ENCODE measurements around the gene CDC25B.
A peak's percentile ranks its signal among the peaks of the same experiment; 100 is the strongest.
"Not testable (repeated sequence)": the region's sequence is repeated elsewhere in the genome, so short reads cannot be mapped to it uniquely, and the experiment has no call there.

CDC25B gene

GRCh38 chr20:3786126-3786484, 10.0 kb upstream of the CDC25B start:
- DNase-seq = no peak

DNA sequence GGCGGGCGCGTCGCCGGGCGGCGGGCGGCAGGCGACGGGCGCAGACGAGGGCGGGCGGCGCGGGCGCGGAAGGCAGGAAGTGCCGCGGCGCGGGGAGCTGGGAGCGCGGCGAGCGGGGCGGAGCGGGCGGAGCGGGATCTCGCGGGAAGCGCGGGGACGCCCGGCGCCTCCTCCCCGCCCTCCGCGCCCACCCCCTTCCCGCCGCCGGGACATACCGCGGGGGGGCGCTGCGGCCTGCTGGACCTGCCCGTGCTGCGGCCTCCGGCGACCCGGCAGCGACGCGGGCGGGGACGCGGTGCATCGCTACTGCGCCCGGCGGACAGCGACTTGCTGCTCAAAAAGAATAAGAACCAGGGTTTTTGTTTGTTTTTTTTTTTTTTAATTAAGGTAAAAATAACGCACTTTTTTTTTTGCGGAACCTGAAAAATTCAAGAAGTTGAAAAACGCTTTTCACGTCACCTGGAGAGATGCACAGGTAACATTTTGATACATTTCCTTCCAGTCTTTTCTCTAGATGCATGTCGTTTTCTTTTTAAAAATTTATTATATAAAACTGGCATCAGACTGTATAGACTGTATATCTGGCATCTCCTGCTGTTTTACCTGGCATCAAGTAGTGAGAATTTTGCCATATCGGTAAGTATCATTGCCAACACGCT, 9.3 kb upstream of the CDC25B start, which contains the start of gene CENPB:
CENPB (minus strand) TSS at position 76 of the 659 bp plus-strand sequence. CDS start 257 bp downstream, outside the sequence.
- peak; percentile 47 for DNase-seq

DNA sequence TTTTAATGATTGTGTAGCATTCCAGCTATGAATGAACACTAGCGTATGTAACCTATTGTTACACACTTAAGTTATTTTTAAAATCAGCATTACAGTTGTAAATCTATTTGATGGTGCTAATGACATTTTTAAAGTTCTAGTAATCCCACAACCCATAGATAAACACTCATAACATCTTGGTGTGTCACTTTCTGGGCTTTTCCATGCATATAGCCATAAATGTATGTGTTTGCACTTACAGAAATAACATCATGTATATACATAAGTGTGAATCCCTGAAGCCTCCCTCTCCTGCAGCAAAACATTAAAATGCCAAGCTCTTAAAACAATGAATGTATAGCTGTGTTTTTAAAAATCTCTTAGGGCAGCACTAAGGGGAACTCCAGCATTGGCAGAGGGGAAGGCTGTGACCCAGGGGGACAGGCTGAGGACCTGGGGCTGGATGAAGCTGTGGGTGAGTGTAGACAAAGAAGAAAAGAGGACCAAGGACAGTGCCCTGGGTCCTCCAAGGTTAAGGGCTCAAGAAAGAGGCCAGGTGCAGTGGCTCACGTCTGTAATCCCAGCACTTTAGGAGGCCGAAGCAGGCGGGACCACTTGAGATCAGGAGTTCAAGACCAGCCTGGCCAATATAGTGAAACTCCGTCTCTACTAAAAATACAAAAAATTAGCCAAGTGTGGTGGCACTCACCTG, 8.6 kb upstream of the CDC25B start:
- no peak for DNase-seq

- DNase-seq = no peak
These were observed 7.4 kb upstream of the CDC25B start for GRCh38 chr20:3788685-3789155.

DNA sequence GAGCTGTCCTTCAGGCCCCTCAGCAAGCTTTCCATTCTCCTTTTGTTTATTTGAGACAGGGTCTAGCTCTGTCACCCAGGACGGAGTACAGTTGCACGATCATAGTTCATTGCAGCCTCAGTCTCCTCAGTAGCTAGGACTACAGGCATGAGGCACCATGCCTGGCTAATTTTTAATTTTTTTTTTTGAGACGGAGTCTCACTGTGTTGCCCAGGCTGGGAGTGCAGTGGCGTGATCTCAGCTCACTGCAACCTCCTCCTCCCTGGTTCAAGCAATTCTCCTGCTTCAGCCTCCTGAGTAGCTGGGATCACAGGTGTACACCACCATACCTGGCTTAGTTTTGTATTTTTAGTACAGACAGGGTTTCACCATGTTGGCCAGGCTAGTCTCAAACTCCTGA, 6.9 kb upstream of the CDC25B start:
- not testable (repeated sequence) for DNase-seq

- not testable (repeated sequence) for DNase-seq
These were observed 1.9 kb upstream of the CDC25B start for GRCh38 chr20:3794168-3794567.

DNA sequence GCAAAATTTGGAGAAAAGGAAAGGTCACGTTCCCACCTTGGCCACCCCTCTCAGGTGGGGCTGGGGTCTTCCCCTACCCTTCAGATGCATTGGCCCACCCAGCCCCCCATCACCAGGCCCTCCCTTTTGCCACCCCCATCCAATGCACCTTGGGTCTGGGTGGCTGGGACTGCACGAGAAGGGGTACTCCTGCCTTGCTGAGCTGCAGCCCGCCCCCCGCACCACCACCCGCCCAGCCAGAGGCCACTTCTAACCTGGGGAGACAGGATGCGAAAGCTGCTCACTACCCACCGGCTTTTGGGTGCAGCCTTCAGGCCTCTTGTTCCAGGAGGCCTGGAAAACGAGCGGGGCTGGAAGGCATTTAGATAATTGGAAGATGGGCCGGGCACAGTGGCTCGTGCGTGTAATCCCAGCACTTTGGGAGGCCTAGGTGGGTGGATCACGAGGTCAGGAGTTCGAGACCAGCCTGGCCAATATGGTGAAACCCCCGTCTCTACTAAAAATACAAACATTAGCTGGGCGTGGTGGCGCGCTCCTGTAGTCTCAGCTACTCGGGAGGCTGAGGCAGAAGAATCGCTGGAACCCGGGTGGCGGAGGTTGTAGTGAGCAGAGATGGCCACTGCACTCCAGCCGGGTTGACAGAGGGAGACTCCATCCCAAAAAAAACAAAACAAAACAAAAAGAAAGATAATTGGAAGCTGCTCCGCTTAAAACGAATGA, 1.2 kb upstream of the CDC25B start:
- no peak for DNase-seq

DNA sequence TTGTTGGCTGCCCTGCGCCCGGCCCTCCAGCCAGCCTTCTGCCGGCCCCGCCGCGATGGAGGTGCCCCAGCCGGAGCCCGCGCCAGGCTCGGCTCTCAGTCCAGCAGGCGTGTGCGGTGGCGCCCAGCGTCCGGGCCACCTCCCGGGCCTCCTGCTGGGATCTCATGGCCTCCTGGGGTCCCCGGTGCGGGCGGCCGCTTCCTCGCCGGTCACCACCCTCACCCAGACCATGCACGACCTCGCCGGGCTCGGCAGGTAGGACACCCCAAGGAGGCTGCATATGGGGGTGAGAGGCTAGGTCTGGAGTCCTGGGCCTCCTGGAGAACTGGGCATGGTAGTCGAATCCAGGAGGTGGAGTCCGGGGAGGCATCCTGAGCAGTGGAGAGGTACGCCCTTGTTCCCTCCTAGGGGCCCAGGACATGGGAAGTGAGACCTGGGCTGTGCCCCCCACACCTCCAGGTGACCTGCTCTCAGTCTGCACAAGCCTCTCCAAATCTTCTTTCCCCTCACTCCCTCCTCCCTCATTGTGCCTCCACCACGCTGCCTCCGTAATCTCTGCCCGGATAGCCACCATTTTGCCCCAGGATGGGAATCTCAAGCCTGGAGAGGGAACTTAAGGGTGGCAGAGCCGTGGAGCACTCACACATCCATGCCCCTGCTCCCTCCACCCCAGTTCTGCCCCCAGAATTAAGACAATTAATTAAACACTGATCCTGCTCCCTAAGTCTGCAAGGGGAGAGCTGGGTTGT, 541 bp downstream of the CDC25B start:
- no peak for DNase-seq

DNA sequence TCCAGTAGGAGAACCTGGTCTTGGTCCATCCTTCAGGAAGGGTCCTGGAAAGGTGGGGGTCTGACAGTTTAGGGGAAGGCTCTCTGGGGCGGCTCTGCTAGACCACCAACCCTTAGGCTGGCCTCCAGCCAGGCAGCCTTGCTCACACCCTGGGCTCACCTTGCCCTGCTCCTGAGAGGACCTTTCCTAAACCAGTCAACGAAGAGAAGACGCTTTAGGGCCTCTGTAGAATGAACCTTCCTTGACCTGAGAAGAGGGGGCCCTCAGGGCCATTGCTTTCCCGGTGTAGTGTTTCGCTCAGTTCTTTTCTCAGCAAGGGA, 1.1 kb downstream of the CDC25B start:
- no peak for DNase-seq

- DNase-seq = no peak
These were observed 1.7 kb downstream of the CDC25B start for GRCh38 chr20:3797592-3798372.

DNA sequence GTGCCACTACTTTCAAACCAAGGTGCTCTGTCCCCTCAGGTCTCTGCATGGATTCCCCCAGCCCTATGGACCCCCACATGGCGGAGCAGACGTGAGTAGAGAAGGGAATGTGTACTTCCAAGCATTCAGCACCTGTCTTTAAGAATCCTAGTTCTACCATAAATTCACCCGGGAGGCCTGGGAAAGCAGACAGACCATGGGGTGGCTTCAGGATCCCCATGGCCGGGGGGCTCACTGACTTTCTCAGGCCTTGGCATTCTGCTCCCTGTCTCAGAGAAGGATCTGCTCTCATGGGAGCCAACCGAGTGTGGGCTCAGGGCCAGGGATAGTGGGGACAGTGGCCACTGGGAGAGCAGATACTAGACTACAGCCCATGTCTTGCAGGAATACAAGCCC, 2.3 kb downstream of the CDC25B start:
- DNase-seq = no peak

DNA sequence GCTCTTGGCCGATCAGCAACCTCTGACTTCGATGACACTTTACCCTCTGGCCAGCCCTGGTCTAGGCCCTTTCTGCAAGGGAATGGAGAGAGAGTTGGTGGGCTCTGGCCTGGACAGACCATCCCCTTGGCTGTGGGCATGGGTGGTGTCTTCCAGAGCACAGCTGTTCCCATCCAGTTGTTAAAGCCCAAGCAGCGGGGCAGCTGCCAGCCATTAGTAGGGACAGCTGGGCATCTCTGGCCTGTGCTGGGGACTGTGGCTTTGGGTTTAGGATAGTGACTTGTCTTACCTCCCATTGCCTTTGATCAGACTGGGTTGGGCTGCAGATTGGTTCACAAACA, 2.8 kb downstream of the CDC25B start:
- DNase-seq = no peak

DNA sequence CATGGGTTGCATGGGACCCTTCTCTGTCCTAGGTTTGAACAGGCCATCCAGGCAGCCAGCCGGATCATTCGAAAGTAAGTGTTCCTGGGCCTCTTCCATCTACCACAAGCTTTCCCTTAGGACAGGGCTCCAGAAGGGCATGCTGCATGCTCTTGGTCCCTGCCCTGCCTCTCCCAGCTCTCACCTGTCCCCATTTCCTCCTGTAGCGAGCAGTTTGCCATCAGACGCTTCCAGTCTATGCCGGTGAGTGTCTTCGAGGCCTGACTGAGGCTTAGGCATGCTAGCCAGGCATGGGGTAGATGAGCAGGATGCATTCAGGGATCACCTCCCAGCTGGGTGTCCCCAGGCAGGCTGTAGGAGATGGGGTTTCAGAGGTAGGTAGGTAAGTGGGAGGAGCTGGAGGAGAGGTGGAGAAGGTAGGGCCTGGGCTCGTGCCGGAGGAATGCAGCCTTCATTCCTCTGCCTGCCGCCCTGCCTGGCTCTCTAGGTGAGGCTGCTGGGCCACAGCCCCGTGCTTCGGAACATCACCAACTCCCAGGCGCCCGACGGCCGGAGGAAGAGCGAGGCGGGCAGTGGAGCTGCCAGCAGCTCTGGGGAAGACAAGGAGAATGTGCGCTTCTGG, 4.3 kb downstream of the CDC25B start:
- no peak for DNase-seq

- DNase-seq = no peak
These were observed 4.8 kb downstream of the CDC25B start for GRCh38 chr20:3800878-3801260.

DNA sequence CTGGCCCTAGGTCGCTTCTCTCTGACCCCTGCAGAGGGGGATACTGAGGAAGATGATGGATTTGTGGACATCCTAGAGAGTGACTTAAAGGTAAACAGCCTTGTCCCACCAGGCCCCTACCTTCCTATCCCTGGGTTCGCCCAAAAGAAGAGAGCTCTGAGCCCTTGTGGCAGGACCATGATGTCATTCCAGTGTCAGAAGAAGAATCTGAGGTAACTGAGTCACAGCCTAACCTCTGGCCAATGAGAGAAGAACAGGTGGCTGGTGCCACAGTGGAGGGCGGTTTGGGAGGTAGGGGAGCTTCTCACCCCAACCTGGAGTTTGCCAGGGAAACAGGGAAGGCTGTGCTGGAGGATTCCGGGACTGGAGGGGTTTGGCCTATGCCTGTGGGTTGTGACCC, 5.2 kb downstream of the CDC25B start:
- DNase-seq = no peak

- DNase-seq = no peak
These were observed 5.7 kb downstream of the CDC25B start for GRCh38 chr20:3801846-3802245.

DNA sequence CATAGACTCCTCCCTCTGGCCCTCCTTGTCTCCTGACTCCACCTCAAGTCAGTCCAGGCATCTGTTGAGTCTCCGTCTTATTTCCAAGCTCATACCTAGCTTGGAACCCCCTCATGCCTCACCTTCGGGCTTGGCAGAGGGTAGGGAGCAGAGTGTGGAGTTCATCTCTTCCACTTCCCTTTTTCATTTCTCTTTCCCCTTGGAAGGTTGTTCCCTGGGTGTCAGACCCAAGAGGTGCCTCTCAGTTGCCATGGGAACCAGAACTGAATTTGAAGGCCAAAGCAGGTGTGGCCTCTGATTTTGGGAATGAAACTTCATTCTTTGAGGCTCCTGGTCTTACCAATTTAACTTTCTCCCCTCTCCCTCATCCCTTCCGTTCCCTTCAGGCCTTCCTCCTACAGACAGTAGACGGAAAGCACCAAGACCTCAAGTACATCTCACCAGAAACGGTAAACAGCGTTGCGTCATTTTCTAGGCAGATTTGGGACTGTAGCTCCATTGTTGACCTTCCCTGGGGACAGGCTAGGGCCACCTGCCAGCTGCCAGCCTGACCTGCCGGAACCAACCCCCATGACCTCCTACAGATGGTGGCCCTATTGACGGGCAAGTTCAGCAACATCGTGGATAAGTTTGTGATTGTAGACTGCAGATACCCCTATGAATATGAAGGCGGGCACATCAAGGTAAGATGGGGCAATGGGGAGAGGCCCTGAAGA, 6.6 kb downstream of the CDC25B start:
- DNase-seq = no peak

DNA sequence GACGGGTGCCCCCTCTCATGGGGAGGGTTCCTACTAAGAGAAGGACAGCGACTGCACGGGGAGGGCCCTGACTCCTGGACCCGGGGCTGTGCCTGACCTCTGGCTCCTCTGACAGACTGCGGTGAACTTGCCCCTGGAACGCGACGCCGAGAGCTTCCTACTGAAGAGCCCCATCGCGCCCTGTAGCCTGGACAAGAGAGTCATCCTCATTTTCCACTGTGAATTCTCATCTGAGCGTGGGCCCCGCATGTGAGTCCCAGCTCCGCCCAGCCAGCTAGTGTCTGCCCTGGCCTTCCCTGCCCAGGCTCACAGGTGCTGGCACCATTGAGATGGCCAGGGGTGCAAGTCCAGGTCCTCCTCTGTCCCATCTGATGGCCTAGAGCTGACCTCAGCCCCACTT, 7.2 kb downstream of the CDC25B start:
- no peak for DNase-seq

DNA sequence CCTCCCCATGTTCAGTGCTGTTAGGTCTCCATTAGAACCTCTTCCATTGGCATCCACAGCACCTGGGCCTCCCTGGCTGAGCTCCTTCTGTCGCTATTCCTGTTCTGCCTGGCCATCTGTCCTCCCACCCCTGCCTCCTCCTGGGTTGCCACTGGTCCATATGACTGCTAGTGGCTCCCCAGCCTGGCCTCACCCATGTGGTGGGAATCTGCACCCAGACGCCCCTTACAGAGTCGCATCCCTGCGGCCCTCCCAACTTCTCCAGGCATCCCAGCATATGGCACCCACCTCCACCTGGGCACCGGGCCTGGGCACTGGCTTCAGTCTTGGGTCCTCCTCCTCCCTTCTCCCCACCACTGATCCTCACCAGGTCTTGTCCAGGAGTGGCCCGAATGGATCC, 7.7 kb downstream of the CDC25B start:
- no peak for DNase-seq

DNA sequence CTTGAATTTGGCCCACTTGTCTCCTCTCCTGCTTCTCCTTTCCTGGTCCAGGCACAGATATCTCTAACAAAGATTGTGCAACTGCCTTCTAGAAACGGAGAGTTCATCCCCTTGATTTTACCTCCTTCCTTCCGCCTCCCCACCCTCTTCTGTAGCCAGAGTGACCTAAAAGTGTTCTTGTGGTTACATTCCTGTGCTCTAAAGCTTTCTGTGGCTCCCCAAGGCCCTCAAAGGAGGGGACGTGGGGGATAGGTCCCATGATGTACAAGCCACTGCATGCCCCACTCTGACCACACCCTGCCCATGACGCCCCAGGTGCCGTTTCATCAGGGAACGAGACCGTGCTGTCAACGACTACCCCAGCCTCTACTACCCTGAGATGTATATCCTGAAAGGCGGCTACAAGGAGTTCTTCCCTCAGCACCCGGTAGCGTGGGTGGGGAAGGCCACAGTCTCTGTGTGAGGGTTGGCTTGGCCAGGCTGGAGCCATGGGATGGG, 8.2 kb downstream of the CDC25B start:
- DNase-seq = no peak

DNA sequence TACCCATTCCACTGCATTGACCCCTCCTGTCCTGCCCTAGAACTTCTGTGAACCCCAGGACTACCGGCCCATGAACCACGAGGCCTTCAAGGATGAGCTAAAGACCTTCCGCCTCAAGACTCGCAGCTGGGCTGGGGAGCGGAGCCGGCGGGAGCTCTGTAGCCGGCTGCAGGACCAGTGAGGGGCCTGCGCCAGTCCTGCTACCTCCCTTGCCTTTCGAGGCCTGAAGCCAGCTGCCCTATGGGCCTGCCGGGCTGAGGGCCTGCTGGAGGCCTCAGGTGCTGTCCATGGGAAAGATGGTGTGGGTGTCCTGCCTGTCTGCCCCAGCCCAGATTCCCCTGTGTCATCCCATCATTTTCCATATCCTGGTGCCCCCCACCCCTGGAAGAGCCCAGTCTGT, 8.7 kb downstream of the CDC25B start:
- DNase-seq = no peak

Measured in NCI-H187 treated with DMSO at 0.1 percent for 48 hours (cell line).